HG03103 (cell line): ENCODE results near the gene GPC6.

Experiments
- ATAC-seq: cut with Tn5 transposase; IDR thresholded peaks from one replicate; pipeline ENCODE4 v1.9.1; 2021; ENCODE audit warnings: low read depth; ENCODE audit not compliant: unreplicated experiment

The GPC6 gene

GRCh38 chr13:94212196-94212595 is 985.6 kb downstream of the GPC6 start:
- no peak for ATAC-seq

DNA sequence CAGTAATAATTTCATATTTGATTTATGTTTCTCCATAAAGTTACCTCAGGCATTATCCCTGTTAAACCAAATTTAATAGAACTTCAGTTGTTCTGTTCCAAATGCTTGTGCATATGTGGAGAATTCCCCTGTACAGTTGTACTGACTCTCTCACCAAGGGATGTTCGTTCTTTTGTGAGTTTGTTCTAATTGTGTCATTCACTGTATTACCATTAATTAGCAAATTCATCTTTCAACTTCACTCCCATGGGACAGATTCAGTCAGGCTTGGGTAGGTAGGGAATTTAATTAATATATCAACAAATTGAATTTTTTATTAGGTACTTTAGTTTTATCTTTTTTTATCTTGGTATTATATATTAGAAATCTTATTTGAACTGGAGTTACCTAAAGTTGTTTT is 987.5 kb downstream of the GPC6 start:
- ATAC-seq: no peak

DNA sequence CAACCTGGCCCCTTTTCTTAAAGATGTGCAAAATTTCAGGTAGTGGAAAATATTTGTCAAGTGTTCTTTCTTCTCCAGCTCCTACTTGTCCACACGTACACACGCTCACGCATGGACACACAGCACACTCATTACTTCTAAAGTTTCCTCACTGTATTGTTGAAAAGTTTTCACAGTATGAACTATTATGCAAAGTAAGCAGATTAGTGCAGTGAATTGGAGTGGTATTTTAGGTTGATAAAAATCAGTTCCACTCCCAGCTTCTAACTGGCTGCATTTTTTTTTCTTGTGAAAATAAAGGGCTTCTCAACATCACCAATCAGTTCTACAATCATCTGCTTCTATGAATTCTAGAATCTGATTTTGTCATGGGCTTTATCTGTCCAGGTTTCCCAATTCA is 988.4 kb downstream of the GPC6 start:
- ATAC-seq: no peak

DNA sequence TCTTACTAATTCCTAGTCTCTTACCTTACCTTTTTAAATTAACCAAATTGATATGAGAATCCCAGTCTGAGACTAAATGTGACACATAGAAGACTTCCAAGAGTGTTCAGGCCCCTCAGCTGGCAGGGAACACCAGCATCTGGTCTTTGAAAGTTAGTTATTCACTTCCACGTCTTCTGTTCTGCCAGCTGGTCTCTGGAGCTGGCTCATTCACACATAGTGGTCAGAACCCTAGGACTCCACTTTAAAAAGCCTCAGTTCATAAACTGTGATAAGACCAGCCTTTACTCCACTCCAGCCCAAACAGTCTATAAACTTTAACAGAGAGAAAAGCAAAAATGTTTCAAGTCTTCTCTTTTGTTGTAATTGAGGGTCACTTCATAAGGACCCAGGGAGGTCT is 989.9 kb downstream of the GPC6 start:
- ATAC-seq: no peak

DNA sequence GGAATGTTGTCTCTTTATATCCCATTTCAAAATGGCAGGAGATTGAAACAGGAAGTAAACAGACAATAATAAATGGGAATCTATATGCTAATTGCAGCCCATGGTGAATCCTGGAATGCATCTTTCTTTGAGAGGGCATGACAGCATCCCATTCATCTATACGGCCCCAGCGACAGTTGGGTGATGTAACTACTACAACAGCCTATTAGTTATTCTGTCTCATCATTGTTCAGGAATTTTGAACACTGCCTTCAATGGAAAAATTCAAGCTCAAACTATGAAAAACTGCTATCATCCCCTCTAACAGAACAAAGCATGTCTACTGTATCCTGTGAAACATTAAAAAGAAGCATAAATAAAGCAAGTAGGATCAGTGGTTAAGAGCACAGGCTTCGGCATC is 990.8 kb downstream of the GPC6 start:
- ATAC-seq: no peak

DNA sequence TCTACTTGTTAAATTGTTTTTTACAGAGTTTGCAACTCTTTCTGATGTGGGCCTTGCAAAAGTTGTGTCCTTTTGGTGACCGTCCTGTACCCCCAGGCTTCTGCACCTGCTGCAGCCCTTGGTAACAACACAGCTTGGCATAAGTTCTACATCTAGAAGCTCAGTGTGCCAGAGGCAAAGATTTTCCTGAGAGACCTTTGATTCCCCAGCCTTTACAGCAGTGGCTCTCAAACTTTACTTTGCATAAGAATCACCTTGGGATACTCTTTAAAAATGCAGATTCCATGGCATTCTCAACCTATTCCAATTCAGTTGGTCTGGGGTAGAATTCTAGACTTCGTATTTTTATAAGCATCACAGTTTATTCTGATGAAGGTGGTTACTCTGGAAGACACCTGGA is 991.9 kb downstream of the GPC6 start:
- ATAC-seq: no peak

GRCh38 chr13:94218951-94219350 is 992.3 kb downstream of the GPC6 start:
- ATAC-seq: no peak

DNA sequence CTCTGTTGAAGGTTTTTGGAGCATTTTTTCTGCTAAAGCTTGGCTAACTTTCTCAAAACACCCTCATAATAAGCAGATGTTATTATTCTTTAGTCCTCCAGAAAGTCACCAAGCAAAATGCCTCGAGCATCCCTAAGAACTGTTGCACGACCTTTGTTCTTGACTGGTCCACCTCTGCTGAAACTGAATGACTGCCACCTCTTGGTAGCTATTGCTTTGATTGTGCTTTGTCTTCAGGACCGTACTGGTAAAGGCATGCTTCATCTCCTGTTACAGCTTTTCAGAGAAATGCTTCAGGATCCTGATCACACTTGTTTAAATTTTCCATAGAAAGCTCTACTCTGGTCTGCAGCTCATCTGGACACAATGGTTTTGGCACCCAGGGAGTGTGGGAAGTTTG is 998.1 kb downstream of the GPC6 start:
- no peak for ATAC-seq

GRCh38 chr13:94227255-94227879 is 1000.8 kb downstream of the GPC6 start:
- no peak for ATAC-seq

- no peak for ATAC-seq
Observed at GRCh38 chr13:94228763-94229162, 1002.2 kb downstream of the GPC6 start.

GRCh38 chr13:94232161-94232950 is 1005.7 kb downstream of the GPC6 start:
- ATAC-seq: no peak

DNA sequence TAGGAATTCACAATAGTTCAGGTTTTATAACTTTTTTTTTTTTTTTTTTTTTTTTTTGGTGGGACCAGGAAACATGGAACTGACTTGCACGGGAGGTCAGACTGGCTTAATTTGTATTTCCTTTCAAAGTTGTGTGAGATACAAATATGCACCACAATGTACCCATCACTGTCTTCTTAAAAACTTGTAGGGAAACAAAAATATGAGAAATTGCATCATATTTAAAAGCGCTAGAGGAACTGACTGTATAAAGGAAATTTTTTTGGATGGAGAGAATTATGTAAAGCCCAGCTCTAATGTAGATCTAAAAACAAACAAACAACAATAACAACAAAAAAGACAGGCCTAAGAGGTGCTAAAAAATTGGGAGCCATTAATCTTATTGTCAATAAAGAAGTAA is 1006.3 kb downstream of the GPC6 start:
- ATAC-seq: no peak

- no peak for ATAC-seq
Observed at GRCh38 chr13:94233401-94233800, 1006.8 kb downstream of the GPC6 start.

- no peak for ATAC-seq
Observed at GRCh38 chr13:94233837-94234236, 1007.2 kb downstream of the GPC6 start.

DNA sequence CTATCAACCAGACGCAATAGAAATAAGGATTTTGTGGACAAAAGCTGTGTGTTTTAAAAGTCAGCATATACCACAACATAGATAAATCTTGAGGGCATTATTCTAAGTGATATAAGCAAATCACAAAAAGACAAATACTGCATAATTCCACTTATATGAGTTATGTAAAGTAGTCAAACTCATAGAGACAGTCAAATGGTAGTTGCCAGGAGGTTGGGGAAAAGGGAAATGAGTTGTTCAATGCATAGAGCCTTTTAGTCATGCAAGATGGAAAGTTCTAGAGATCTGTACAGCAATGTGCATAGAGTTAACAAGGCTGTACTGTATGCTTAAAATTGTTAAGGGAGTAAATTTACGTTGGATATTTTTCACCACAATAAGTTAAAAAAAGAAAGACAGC is 1008.1 kb downstream of the GPC6 start:
- ATAC-seq: no peak

- no peak for ATAC-seq
Observed at GRCh38 chr13:94236132-94236531, 1009.5 kb downstream of the GPC6 start.

DNA sequence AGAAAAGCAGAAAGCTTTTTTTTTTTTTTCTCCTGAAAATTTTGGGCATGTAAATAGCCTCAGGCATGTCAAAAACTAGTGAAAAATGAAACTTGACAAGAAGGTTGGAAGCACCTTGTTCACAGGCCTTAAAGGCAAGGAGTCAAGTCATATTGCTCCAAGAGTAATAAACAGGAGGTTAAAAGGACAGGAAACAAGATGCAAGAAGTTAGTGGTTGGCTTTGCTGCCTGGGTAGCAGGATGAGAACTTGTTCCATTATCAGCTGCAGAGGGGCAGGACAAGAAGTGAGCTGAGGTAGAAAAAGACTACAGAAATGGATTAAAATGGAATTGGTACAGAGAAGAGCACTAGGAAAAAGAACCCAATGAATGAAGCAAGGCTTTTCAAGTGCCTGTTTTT is 1010.3 kb downstream of the GPC6 start:
- ATAC-seq: no peak

DNA sequence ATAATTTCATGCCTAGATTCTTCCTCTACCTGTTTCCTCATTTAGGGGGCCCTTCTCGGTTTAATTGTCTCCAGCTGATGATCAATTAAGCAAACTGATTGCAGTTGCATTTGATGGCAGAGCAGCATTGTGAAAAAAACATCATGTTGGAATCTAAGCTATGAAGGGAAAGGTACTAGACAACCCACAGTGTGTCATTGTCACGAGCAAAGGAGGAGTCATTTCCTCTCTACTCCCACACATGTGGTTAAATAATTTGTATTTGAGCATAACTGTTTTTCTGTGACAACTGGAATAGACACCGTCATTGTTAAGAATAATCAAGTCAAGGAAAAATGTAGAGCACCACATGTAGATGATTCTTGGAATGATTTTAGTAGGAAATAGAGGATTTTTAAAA is 1012.5 kb downstream of the GPC6 start:
- ATAC-seq: no peak

DNA sequence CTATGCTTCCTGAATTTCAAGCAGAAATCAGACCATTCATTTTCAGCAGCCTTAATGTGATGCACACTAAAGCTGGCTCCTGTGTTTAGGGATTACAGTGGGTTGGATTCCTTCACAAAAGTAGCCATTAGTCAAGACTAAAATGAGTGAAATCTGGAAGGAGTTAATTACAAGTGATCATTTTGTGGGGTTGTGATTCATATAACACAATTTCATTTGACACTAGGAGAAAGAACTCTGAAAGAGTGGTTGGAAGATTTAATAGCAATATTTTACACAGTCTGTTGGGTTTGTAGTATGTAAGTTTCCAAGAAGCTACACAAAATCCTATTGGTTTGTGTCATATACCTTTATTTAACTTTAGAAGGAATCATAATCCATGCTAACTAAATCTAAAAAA is 1015.9 kb downstream of the GPC6 start:
- no peak for ATAC-seq

GRCh38 chr13:94243551-94243950 is 1016.9 kb downstream of the GPC6 start:
- ATAC-seq: no peak

DNA sequence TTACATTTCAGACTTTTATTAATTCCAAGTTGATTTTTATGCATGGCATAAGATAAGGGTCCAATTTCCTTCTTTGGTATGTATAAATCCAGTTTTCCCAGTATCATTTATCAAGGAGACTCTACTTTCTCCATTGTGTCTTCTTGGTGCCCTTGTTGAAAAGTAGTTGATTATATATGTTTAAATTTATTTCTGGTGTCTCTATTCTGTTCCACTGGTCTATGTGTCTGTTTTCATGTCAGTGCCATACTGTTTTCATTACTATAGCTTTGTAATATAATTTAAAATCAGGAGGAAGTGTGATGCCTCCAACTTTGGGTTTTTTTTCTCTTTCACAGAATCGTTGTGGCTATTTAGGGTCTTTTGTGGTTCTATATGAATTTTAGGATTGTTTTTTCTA is 1019.9 kb downstream of the GPC6 start:
- ATAC-seq: no peak

DNA sequence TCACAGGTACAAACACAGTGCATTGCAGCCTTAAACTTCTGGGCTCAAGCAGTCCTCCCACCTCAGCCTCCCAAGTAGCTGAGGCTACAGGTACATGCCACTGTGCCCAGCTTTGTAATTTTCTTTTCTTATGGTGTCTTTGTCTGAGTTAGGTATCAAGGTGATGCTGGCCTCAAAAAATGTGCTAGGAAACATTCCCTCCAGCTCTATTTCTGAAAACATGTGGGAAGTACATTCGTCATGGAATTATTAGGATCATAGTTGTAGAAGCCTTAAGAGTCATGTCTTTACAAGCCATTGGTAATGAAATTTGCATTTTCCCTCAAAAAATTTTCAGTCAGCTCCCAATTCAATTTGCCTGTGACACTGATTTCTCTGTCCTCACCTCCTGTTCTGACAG is 1021.3 kb downstream of the GPC6 start:
- no peak for ATAC-seq
